ENCODE measurements around the gene MED15. TPM values are rescaled to one million over a fixed set of nuclear protein-coding genes. Genes with fewer than 3 reads are reported as not detected.

The MED15 gene
- total and polyA plus RNA-seq, 2 of the 8 experiments (the other 6 are each of a cell fraction or from before 2014, with no cell fraction given): 28.3 to 57.1 TPM

GRCh38 chr22:20546541-20546950 lies 39.1 kb downstream of the MED15 start (continued):
- TF ChIP-seq USF2 (IDR thresholded peaks at IDR 0.05; ENCODE audit: low read length): no peak
- TF ChIP-seq EGR1 (IDR thresholded peaks at IDR 0.05; ENCODE audit: borderline replicate concordance, low read depth, low read length): no peak

All from H1 (cell line).